NCI-H146 (cell line): ENCODE results near the gene UBTF.
A peak's percentile ranks its signal among the peaks of the same experiment; 100 is the strongest.

ENCODE experiments used
- DNase-seq: peaks from one replicate; lab custom pipeline; 2025; lab: John Stamatoyannopoulos, UW

The UBTF gene

DNA sequence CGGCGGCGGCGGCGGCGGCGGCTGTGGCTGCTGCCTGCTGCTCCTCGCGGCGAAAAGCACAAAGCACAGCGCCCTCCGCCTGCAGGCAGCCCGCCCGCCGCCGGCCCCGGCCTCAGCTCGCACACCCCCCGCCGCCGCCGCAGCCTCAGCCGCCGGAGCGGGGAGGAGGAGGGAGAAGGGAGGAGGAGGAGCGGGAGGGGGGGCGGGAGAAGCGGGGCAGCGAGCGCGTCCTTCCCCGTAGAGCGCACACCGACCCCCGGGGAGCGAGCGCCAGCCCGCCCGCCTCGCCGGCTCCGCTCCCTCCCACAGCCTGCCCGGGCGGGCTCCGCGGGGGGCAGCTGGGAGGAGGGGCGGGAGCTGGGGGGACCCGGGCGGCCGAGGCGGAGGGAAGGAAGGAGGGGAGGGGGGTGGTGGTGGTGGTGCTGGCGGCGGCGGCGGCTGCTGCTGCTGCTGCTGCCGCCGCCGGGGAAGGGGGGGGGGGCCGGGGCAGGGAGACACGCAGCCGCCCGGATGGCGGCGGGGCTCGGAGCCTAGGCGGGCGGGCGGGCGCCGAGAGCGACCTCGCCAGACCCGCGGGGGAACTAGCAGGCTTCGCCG, at the start of gene UBTF:
TSS of gene UBTF (minus strand) at position 60 of the 597 bp plus-strand sequence. CDS start 1,446 bp downstream, outside the sequence.
- DNase-seq = peak; percentile 89

DNA sequence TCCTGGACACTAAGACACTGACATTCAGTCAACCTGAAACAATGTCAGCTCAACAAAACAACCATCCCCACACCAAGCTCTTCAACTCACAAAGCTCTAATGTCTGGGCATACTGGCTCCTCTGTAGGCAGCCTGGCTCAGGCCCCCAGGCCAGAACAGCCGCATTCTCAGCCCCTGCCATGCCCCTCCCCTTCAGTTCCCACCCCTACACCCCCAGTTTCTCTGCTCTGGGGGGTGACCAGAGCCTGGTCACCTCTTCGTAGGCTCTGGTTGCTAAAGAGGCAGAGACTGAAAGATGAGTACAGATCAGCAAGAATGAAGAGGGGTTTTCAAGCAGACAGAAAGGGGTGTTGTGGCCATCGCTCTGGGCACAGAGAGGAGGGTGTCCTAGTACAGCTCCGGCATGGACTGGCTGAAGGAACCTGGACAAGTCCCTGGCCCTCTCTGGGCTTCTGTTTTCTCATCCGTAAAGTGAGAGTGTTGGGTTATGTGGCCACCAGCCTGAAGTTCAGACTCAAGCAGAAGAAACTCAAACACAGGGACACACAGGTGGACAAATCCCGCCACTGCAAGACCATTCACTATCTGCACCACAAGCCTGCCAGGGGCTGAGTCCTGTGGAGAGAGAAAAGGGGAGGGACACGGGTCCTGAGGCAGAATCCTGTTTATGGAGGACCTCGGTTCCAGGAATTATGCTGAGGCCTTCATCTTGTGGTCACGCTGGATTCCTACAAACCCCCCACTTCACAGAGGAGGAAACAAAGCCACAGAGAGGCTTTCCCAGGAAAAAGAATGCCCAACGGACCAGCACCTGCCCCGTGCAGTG, 49.4 kb upstream of the UBTF start:
- DNase-seq = no peak

DNA sequence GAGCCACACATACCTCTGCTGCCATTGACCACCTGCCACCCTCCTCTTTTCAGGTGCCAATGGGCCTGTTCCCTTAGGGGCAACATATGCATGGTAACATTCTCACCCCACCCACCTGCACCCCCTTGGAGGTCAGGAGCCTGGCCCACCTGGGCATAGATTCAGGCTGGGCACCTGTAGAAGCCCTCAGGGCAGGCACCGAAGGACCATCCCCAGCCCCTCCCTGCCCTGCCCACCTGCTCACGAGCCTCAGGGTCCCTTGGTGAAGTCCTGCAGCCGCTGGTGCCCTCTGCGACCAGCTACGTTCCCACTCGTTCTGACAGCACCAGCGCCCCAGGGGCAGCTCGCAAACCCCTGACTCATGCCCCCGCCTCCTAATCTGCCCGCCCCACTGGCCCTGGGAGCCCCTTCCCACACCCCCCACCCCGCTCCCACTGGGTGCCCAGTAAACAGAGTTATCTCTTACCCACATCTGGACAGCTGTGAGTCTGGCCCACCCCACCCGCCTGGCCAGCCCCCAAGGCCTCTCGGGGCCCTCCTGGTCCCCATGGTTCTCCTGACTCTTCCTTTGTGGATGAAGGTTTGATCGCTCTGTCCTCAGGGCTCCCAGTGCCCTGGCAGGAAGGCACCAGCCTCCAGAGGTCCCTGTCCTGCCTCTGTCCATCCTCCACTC, 48.5 kb upstream of the UBTF start, which contains the start of gene SLC4A1:
TSS of gene SLC4A1 (minus strand) at position 318 of the 673 bp plus-strand sequence. CDS start 5,269 bp downstream, outside the sequence.
- DNase-seq = no peak

DNA sequence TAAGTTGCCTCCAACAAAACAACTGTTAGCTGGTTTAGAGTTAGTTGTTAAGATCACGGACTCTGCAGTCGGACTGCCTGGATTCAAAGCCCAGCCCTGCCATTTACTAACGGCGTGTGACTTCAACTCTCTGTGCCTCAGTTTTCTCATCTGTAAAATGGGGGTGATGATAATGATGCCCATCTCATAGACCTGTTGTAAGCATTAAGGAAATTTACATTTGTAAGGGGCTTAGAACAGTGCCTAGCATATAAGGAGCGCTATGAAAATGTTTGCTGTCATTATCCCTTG, 47.6 kb upstream of the UBTF start:
- DNase-seq = no peak

DNA sequence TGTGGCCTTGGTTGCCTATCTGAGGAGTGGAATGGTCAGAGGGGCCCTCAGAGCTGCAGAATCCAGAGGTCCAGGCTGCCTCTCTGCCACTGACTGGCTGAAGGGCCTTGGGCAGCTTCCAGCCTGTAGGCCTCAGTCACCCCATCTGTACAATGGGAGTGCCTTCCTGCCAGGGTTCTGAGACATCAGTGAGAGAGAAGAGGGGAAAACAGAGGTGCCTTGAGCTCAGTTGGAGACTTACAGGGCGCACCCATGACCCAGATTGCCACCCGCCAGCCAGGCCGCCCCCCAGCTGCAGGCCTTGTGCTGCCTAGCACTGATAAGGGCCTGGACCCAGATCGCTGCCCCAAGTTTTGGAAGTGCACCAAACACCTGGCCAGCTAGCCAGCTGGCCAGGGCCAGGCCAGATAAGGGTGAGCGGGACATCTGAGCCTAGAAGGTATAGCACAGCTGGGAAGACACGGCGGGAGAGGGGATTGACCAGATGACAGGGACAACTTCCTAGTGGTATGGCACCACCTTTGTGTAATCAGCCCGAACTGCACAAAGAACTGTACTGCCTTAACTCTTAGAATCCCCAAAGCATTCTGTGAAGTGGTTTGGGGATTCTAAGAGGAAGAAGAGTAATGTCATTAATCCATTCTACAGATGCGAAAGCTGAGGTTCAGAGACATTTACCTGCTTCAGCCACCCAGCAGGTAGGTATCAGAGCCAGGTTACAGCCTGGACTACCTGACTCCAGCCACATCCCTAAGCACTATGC, 47.1 kb upstream of the UBTF start:
- peak; percentile 7 for DNase-seq

GRCh38 chr17:44263345-44263902, 43.9 kb upstream of the UBTF start:
- no peak for DNase-seq

GRCh38 chr17:44262654-44263225, 43.3 kb upstream of the UBTF start:
- DNase-seq = no peak

DNA sequence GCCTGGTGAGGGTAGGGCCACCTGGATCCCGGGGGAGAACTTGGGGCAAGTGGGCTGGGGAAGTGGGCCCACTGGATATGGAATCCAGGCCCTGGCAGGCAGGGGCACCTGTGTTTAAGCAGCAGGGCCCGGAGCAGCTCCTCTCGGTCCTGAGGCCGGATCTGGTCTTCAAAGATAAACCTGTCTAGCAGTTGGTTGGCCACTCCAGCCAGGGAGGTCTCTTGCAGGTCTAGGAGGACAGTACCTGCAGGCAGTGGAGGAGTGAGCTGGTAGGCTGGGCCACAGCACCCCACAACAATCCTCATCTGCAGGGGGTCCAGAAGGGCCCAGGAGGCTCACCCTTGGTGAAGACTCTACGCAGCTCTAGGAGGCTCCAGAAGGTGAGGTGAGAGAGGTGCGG, 40.8 kb upstream of the UBTF start:
- no peak for DNase-seq

DNA sequence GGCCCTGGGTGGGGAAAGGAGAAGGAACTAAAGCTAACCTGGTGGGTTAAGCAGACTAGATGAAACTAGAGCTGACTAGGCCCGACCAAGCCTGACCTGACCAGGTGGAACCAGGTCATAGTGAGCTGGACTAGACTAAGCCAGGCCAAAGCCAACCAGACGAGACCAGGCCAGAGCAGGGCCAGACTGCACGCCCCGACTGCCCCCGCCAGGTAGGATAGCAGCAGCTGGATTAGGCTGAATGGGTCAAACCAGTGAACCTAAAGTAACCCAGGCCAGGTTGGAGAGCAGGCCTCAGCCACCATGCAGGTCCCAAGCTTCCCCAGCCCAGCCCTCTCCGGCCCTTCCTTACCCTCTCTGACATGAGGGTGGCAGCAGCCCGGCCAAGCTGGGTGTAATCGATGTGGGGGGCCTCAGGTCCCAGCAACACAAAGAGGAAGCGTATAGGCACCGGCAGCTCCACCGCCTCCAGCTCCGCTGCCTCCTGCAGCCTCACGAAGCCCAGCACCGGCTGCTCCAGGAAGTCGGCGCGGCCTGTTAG, 39.4 kb upstream of the UBTF start:
- DNase-seq = no peak

DNA sequence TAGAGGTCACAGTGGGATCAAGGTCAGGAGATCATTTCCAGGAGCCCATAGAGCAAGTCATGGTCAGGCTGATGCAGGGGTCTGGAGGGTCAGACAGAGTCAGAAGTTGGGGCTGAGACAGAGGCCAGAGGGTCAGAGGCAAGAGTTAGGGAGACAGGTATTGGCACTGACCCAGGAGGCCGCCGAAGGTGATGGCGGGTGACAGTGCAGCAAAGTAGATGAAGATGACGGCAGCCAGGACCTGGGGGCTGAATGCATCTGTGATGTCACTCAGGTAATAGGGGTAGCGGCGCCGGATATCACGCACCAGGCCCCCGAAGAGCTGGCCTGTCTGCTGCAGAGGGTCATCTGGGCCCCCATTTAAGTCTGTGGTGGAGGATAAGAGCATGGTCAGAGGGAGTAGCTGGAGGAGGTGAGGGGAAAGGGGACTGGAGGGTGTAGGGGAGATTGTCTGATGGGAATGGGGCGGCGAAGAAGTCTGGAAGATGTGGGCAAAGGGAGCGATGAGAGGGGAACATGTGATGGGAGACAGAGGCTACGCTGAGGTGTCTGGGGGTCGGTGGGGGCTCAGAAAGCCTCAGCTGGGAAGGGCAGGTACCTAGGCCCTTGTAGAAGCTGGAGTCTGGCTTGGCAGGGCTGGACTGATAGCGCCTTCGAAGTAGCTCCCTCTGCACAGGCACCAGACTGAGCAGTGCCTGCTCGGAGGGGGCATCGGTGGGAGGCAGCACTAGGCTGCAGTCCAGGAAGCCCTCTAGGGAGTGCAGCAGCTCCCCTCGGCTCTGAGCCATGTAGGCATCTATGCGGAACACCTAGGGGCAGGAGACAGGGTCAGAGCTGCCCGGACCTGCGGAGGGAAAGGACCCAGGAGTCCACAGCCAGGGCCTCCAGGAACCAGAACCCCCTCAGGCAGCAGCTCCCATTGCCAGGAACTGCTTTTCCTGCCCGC, 38.6 kb upstream of the UBTF start:
- DNase-seq = no peak

DNA sequence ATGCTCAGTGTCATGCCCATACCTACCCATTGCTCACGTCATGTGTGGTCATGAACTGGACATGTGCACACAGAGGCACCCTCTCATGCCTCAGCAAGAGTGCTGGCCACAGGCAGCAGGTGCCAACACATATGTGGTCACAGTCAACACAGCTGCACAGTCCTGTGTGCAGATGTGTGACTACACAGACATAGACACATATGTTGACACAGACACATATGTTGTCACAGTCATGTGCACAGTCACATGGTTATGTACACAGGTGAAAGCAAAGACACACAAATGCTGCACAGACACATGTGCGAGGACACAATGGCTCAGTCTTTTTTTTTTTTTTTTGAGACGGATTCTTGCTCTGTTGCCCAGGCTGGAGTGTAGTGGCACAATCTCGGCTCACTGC, 37.2 kb upstream of the UBTF start:
- no peak for DNase-seq

DNA sequence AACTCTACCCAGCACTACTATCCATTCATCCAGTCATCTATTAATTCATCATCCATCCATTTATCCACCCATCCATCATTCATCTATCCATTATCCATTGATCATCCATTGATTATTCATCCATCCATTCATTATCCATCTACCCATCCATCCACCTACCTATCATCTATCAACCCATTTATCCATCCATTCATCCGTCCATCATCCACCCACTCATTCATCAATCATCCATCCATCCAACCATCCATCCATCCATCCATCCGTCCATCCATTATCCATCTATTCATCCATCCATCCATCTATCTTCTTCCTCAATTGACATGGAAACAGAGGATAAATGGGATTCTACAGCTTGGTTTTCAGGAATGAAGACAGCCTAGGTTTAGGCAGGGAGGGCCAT, 36.4 kb upstream of the UBTF start:
- no peak for DNase-seq

DNA sequence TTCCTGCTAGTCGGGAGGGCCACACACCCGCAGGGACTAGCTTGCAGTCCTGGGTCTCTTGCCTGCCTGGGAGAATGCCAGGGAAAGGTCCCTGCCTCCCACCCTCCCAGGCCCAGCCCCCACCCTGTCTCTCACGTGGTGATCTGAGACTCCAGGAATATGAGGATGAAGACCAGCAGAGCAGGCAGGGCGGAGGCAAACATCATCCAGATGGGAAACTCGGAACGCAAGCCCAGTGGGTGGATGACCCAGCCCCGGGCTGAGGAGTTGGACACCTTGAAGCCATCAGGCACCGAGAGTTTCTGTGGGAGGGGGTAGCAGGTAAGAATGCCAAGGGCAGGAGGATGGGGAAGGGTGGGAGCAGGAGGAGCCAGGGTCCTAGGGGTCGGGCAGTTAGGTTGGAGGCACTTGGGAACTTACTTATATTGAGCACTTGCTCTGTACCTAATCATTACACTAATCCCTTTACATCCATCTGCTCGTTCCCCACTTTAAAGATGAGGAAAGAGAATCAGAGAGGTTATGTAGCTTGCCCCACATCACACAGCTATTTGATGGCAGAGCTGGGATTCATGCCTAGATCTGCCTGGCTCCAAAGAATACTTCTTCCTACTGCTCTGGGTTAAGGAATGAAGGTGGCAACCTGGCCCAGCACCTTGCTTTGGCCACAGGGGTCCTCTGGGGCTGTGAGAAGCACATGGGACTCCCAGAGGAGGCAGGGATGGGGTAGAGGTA, 35.1 kb upstream of the UBTF start:
- DNase-seq = no peak

- no peak for DNase-seq
Observed at GRCh38 chr17:44253006-44253405, 33.5 kb upstream of the UBTF start.

GRCh38 chr17:44251062-44251461, 31.6 kb upstream of the UBTF start:
- no peak for DNase-seq

DNA sequence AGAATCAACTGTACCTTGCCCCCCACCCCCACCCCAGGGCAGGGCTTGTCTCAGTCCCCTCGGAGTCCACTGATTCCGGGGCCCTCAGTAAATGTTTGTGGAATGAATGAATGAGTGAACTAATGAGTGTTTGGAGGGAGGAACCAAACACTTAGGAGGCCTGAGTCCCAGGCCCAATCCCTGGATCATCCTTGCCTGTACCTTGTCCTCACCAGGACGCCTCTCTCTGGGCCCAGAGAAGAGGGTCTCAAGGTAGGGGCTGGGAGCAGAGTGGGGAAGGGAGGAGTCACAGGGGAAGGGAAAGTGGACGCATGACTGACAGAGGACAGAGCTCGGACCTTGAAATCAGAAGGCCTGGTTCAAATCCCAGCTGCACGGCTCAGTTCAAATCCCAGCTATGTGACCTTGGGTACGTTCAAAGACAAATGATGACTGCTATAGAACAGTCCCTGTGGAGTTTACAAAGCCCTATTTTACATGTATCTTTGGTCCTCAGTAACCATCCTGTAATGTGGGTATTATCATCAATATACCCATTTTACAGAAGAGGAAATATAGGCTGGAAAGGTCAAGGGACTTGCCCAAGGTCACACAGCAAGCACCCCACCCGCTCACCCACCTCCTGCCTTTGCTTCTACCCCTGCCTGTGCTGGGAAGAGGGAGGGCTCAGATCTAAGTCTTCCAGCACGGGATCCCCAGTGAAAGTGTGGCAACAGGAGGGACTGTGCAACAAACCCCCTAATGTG, 30.2 kb upstream of the UBTF start:
- no peak for DNase-seq

- no peak for DNase-seq
Observed at GRCh38 chr17:44247876-44248736, 28.6 kb upstream of the UBTF start.

DNA sequence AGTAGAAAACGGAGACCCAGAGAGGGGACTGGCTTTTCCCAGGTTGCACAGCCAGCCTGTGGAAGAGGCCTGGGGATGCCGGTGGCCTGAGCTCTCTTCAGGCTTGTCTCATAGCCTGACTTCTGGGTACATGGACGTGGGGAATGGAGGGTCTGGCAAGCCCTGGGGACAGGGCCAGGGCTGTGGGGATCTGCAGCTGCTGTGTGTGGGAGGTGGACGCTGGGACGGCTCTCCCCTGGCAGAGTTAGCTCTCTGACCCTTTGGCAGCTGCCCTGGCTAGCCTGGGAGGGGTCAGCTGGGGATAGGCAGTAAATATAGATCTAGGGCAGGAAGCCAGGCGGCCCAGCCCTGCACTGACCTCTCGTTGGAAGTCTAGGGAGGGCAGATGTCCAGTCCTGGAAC, 28.0 kb upstream of the UBTF start:
- no peak for DNase-seq
